HTR-8/SVneo (cell line): Measurements from ENCODE around the gene SLC30A10.
"Not testable (repeated sequence)": the region's sequence is repeated elsewhere in the genome, so short reads cannot be mapped to it uniquely, and the experiment has no call there.

ENCODE experiments used
- DNase-seq: peaks from one replicate; pipeline ENCODE4 v3.0.0; 2011; ENCODE audit warnings: low spot score, mixed read lengths; ENCODE audit not compliant: insufficient read length
- FAIRE-seq: peaks from 2 replicates; lab custom pipeline; 2011; peaks lifted over from hg19 to GRCh38; lab: Jason Lieb, UNC

Gene SLC30A10

DNA sequence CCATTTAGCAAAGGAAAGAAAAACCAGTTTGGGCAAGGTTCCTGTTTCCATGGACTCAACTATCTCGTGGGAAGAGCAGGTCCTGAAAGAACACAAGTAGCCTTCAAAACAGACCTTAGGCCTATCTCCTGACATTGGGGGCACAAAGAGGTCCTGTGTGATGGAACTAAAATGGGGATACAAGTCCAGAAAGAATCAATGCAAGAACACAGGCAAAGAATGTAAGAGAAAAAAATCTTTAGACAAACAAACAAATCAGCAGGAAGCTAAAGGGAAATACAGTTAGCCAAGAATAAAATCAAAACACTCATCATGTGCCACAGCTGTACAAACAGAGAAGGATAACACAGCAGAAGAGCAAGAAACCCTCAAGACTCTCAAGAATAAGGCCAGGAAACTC lies 28.2 kb downstream of the SLC30A10 start:
- DNase-seq = no peak
- no peak for FAIRE-seq

DNA sequence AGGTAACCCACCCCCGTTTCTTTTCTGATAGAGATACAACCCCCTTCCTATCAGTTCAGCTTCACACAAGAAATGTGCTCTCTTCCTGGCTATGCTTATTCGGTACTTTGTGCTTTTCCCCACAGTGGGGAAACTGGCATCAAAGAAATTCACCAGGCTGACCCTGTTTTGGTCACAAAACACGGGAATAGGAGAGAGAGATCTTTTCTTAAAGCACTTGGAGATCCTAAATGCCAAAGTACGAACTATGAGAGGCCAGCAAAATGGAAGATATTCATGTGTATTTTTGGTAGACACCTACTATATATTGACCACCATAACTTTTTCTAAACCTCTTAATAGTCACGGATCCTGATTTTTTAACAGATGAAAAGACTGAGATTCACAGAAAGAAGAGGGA lies 30.0 kb downstream of the SLC30A10 start:
- DNase-seq (no peak), FAIRE-seq (no peak)

DNA sequence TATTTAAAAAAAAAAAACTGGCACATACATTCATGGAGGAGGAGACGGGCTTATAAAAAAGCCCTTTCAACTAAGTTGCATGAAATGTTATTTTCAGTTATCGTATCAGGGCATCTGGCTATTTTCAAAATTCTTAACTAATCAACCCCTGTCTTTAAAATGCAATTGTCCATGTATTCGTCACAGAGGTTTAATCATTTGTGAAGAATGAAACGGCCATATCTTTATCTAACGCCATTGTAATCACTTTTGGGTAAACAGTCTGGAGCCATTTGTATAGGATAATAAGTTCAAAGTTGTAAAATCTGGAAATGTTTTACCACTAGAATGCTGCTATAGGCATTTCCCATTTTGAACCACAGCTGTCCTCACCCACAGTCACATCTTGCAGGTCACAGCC lies 30.4 kb downstream of the SLC30A10 start:
- DNase-seq (no peak), FAIRE-seq (no peak)

DNA sequence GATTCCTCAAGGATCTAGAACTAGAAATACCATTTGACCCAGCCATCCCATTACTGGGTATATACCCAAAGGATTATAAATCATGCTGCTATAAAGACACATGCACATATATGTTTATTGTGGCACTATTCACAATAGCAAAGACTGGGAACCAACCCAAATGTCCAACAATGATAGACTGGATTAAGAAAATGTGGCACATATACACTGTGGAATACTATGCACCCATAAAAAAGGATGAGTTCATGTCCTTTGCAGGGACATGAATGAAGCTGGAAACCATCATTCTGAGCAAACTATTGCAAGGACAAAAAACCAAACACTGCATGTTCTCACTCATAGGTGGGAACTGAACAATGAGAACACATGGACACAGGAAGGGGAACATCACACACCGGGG lies 36.1 kb downstream of the SLC30A10 start:
- DNase-seq, FAIRE-seq: not testable (repeated sequence)

DNA sequence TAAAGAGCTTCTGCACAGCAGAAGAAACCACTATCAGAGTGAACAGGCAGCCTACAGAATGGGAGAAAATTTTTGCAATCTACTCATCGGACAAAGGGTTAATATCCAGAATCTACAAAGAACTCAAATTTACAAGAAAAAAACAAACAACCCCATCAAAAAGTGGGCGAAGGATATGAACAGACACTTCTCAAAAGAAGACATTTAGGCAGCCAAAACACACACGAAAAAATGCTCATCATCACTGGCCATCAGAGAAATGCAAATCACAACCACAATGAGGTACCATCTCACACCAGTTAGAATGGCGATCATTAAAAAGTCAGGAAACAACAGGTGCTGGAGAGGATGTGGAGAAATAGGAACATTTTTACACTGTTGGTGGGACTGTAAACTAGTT lies 36.5 kb downstream of the SLC30A10 start:
- DNase-seq, FAIRE-seq: not testable (repeated sequence)

DNA sequence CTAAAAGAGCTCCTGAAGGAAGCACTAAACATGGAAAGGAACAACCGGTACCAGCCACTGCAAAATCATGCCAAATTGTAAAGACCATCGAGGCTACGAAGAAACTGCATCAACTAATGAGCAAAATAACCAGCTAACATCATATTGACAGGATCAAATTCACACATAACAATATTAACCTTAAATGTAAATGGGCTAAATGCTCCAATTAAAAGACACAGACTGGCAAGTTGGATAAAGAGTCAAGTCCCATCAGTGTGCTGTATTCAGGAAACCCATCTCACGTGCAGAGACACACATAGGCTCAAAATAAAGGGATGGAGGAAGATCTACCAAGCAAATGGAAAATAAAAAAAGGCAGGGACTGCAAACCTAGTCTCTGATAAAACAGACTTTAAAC lies 39.7 kb downstream of the SLC30A10 start:
- DNase-seq, FAIRE-seq: not testable (repeated sequence)

DNA sequence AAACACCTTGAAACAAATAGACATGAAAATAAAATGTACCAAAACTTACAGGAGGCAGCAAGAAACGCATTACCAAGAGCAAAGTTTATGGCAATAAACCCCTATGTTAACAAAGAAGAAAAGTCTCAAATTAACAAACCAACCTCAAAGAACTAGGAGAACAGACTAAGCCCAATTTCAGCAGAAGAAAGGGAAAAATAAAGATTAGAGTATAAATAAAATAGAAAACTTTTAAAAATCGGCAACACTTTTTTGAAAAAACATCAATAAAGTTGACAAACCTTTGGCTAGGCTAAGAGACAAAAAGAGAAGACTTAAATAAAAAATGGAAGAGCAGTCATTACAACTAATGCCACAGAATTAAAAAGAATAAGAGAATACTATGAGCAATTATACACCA lies 42.7 kb downstream of the SLC30A10 start:
- FAIRE-seq = no peak
- DNase-seq = no peak

DNA sequence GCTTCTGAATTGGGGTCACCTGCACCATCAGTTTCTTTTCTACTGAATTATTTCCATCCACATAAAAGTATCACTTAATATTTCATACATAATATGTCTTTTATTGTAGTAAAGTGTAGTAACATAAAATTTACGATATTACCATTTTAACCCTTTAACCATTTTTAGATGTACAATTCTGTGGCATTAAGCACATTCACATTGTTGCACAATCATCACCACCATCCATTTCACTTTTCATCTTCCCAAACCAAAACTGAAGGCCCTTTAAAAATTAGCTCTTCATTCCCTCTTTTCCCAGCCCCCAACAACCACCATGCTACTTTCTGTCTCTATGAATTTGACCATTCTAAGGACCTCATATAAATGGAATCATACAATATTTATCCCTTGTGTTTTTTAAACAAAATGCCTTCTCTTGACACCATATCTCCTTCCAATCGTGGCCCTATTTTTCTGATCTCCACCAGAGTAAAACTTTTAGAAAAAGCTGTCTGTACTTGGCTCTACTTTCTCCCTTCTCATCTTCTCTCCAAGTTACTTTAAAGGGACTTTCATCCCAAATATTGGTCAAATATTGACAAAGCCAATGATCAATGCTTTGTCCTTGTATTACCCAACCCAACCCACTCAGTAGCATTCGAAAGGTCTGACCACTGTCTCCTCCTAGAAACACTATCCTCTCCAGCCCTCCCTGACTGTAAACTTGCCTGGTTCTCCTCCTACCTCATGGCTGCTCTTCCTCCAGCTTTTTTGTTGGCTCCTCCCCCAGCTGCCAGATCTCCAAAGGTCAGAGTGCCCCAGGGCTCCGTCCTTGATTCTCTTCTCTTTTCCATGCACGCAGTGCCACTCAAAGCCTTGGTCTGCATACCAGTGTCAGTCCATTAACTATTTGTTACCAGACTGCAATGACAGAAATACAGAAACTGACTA lies 44.7 kb downstream of the SLC30A10 start:
- FAIRE-seq (no peak), DNase-seq (no peak)

DNA sequence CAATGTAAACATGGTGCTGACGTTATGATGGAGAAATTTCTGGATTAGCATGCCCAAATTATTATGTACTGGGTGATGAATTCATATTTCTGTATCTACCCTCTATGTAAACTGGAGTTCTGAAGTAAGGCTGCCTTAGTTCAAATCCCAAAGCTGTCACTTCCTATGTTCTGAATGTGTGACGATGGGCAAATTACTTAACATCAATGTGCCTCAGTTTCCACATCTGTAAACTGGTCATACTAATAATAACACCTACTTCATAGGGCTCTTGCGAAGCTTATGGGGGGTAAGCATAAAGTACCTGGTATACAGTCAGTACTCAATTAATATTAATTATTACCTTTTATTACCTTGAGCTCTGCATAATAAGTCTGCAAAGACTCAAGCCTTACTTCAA lies 45.6 kb downstream of the SLC30A10 start:
- FAIRE-seq = no peak
- no peak for DNase-seq

DNA sequence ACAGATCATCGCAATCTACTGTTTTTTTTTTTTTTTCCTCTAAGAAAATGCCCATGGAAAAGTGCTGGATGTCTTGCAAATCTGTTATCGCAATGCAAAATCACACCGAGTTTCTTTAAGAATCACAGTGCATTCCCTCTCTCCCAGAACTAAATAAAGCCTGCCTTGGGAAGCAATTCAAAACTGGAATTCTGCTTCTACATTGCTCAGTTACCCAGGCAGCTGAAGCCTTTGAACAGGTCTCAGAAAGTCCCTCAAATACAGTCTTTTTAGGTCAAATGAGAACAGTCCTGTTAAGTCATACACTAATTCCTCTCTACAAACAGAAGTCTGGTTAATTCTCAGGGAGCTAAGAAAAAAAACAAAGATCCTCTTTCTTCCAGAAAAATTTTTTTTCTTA lies 46.3 kb downstream of the SLC30A10 start:
- DNase-seq (no peak), FAIRE-seq (no peak)

DNA sequence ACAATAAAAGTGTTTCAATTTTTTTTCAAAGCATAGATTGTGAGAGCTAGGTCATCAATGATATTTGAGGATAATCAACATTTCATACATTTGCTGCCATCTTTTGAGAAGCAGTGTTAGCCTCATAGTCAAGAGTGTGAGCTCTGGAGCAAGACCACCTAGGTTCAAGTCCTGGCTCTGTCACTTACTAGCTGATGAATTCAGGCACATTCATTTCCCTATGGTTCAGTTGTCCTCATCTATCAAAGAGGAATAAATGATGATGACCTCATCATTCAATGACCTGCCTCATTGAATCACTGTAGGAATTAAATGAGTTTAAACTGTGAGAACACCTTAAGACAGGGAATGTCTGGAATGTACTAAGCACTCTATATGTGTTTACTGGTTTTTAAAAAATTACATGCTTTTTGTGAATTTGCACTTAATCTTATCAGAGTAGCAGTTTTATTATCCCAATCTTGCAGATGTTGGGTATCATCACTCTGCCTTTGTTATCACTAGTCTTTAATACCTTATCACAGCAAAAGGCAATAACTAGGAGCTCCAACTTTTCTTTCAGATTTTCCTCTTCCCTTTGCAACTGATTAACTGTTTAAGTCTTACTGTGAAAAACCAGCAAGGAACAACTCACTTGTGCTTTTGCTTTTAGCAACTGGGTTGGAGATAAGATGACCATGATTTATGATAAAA lies 47.4 kb downstream of the SLC30A10 start:
- FAIRE-seq (no peak), DNase-seq (no peak)

DNA sequence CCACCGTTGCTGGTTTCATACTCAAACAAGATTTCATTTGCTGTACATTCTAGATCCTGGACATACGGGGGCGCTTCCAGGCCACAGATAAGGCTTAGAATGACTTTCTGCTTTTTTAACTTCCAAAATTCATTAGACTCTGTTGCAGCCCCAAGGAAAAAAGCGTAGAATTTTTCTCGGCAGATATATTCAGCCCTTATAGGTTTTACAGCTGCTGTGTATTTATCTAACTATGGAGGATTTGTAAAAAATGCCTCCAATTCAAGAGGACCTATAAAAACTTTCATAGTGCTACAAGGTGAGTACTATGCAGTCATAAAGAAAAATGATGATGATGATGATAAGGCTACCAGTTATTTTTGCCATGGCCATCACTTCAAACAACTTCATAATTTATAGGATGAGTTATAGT lies 51.6 kb downstream of the SLC30A10 start:
- no peak for FAIRE-seq
- DNase-seq = no peak

DNA sequence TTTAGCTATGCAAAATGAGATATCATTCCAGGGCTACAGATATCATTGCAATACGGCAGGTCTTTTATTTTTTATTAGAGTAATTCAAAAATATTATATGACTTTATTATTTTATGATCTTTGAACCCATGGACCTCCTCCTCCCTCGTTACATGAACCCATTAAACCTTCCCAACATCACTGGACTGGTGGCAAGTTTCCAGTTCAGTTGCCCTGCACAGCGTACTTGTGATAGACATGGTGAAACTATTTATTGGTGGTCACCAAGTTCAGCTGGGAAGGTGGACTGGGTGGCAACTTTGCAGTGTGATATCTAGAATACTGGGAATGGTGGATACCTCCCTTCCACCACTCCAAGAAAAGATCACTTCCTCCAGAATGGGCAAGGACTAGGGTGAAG lies 52.5 kb downstream of the SLC30A10 start:
- DNase-seq = no peak
- FAIRE-seq = no peak

DNA sequence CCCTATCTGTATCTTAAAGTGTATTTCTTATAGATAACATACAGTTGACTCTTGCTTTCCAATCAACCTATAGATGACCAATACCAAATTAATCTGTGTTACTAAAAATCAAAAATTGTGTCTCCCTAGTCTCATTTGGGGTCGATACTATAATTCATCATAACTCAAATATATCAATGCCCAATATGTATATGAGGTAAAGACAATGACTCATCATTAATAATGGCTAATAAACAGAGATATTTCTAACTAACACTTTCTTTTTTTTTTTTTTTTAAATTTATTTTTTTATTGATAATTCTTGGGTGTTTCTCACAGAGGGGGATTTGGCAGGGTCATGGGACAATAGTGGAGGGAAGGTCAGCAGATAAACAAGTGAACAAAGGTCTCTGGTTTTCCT lies 55.8 kb downstream of the SLC30A10 start:
- not testable (repeated sequence) for DNase-seq, FAIRE-seq

DNA sequence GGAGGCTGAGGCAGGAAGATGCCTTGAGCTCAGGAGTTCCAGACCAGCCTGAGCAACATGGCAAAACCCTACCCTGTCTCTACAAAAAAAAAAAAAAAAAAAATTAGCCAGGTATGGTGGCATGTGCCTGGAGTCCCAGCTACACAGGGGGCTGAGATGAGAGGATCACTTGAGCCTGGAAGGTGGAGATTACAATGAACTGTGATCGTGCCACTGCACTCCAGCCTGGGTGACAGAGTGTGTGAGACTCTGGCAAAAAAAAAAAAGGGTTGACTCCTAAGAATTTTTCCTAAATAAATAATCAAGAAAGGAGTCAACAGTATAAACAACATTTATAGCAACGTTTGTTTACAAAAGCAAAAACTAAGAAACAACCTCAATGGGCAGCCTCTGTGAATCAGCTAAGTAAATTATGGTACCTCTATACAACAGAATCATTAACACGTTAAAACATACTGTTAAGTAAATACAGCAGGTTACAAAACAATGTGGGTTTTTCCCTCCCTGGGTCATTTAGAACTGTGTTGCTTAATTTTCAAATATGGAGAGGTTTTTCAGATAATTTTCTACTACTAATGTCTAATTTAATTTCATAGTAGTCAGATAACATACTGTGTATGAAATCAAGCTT lies 56.8 kb downstream of the SLC30A10 start:
- DNase-seq (no peak), FAIRE-seq (no peak)

DNA sequence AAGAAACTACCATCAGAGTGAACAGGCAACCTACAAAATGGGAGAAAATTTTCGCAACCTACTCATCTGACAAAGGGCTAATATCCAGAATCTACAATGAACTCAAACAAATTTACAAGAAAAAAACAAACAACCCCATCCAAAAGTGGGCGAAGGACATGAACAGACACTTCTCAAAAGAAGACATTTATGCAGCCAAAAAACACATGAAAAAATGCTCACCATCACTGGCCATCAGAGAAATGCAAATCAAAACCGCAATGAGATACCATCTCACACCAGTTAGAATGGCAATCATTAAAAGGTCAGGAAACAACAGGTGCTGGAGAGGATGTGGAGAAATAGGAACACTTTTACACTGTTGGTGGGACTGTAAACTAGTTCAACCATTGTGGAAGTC lies 59.7 kb downstream of the SLC30A10 start:
- not testable (repeated sequence) for DNase-seq, FAIRE-seq
